Rectal smooth muscle tissue (tissue), 1 donor: Measurements from ENCODE around the gene ALPG.
"Not testable (repeated sequence)": the region's sequence is repeated elsewhere in the genome, so short reads cannot be mapped to it uniquely, and the experiment has no call there.

Experiments used
- H3K27ac ChIP-seq: one replicate; pipeline ENCODE4 v1.7.0; 2013; ENCODE audit warnings: low read depth, low read length, inconsistent platforms
- H3K27me3 ChIP-seq: one replicate; pipeline ENCODE4 v1.7.0; 2013; ENCODE audit warnings: low read length; ENCODE audit not compliant: control insufficient read depth, insufficient read depth
- H3K36me3 ChIP-seq: one replicate; pipeline ENCODE4 v1.7.0; 2013; ENCODE audit warnings: low read length; ENCODE audit not compliant: control insufficient read depth, insufficient read depth
- H3K4me1 ChIP-seq: one replicate; pipeline ENCODE4 v1.7.0; 2013; ENCODE audit warnings: low read length; ENCODE audit not compliant: control insufficient read depth, insufficient read depth
- H3K4me3 ChIP-seq: one replicate; pipeline ENCODE4 v1.7.0; 2013; ENCODE audit warnings: low read length
- H3K9ac ChIP-seq: one replicate; pipeline ENCODE4 v1.7.0; 2013; ENCODE audit warnings: low read length

ALPG gene

GRCh38 chr2:232406556-232407310 lies at the start of gene ALPG:
Gene ALPG, plus strand, starts transcription at chr2:232406844. Its CDS starts 51 bp downstream, at chr2:232406895.
- no peak within 1 kb of the TSS for H3K27ac ChIP-seq
- no peak within 1 kb of the TSS for H3K4me3 ChIP-seq
- H3K36me3 ChIP-seq: no peaks in the 10 kb centered on the region
- no peaks in the 10 kb centered on the region for H3K4me1 ChIP-seq
- no peak within 1 kb of the TSS for H3K9ac ChIP-seq
- no peaks in the 10 kb centered on the region for H3K27me3 ChIP-seq

GRCh38 chr2:232361646-232362045 lies 45.0 kb upstream of the ALPG start:
- Histone ChIP-seq H3K27ac (no peak overlapping the region), H3K27me3 (no peaks in the 10 kb centered on the region), H3K36me3 (no peaks in the 10 kb centered on the region), H3K4me3 (no peak overlapping the region), H3K4me1 (no peaks in the 10 kb centered on the region), H3K9ac (no peak overlapping the region)

DNA sequence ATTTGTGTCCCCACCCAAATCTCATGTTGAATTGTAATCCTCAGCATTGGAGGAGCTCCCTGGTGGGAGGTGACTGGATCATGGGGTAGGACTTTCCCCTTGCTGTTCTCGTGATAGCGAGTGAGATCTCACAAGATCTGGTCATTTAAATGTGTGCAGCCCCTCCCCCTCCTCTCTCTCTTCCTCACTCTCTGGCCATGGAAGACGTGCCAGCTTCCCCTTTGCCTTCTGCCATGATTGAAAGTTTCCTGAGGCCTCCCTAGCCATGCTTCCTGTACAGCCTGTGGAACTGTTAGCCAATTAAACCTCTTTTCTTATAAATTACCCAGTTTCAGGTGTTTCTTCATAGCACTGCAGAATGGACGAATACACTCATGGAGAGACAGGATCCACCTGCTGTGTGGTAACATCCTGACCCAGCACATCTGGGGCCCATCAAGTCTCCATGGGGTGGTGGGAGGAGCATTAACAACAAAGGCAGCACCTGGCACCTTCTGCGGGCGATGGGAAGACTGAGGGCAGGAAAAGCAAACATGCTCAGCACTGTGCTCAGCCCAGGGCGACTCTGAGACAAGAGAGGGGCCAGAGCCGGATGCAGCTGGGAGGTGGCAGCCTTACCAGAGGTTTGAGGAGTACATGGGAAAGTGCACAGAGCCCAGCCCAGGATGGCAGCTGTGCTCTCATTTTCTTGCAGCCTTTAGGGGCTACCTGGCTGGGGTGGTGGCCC lies 44.3 kb upstream of the ALPG start:
- H3K4me3 ChIP-seq: no peak overlapping the region
- no peaks in the 10 kb centered on the region for H3K27me3 ChIP-seq
- no peak overlapping the region for H3K27ac ChIP-seq
- no peaks in the 10 kb centered on the region for H3K4me1 ChIP-seq
- no peaks in the 10 kb centered on the region for H3K36me3 ChIP-seq
- H3K9ac ChIP-seq: no peak overlapping the region

DNA sequence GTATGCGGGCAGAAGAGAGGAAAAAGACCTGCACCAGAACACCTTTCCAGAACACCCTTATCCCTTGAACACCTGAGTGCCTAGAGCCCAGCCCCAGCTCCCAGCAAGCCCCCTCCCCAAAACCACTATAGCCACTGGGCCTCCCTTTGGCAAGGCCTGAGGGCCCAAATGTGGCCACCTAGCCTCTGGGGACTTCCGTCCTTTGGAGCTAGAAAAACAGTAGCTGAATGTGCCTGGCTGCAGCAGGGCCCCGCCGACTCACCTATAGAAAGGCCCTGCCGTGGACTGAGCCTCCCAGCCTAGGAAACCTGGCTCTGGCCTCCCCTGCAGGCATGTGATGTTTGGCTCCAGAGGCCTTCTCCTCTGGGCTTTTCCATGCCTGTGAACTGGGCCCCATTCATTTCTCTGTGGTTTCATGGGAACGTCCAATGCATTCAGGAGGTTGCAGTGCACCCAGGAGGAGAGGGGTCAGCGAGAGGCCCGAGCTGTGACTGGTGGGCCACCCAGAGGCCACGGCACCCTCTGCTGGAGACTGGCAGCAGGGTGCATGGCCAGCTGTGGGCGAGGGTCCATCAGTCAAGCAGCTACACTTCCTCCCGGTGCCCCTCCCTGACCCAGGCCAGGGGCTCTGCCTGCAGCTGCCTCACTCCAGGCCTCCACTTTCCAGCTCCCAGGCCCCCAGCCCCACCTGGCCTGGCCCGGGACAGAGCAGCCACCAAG lies 43.4 kb upstream of the ALPG start:
- not testable (repeated sequence) for H3K27ac ChIP-seq, H3K9ac ChIP-seq, H3K36me3 ChIP-seq, H3K4me3 ChIP-seq, H3K27me3 ChIP-seq, H3K4me1 ChIP-seq

DNA sequence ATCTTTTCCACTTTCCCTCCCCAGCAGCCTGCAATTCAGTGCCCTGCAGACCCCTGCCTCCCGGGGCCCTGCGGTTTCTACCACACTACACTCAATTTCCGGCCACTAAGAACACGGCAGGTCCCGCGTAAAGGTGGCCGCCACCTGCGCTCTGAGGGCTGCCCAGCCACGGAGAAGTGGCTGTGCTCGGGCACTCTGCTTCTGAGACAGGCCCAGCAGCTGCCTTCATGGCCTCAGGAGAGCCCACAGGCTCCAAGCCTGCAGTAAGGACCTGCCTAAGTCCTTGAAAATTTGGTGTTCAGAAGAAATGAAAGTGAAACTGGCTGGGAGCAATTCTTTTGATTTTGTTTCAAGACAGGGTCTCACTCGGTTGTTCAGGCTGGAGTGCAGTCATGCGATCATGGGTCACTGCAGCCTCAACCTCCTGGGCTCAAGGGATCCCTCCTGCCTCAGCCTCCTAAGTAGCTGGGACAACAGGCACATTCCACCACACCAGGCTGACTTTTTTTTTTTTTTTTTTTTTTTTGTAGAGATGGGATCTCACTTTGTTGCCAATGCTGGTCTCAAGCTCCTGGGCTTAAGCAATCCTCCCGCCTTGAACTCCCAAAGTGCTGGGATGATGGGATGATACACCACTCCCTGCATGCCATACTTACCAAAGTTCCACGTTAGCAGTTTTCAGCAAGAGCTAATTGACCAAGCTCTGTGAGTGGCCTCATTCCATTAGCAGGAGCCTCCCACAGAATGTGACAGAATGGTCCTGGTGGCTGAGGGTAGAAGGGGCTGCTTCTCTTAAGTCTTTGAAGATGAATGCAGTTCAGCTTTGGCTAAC lies 42.6 kb upstream of the ALPG start:
- Histone ChIP-seq H3K9ac (no peak overlapping the region), H3K4me3 (no peak overlapping the region)

DNA sequence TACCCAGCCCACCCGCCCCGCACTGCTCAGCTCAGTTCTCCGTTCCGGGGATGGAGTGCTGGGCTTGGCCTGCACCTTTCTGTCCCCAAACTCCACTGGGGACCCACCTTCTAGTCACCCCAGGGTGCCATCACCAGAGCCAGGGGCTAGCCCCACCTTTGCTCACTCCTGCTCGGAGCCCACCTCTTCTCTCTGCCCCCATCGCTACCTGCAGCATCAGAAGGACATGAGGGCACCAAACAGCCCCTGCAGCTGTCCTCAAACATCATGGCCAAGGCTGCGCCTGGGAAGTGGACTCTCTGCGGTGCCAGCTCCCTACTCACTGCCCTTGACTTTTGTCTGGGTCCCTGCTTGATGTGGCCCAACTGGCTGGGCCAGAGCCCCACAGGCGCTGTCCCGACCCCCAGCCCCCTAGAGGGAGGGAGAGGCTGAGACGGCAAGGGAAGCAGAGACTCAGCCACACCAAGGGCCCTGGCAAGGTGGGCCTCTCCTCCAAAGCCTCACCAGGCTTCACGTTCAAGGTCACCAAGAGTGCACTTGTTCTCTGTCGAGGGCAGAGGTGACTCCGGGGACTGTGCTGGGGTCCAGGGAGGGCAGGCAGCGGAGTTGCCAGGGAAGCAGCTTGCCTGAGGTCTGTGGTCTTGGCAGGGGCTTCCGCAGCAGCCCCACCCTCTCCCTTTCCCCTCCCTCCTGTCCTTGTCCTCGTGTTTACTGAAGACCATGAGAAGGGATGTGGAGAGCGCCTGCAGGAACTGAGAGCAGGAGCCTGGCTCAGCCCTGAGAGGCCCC lies 41.6 kb upstream of the ALPG start:
- H3K36me3 ChIP-seq, H3K27ac ChIP-seq, H3K4me1 ChIP-seq, H3K27me3 ChIP-seq, H3K9ac ChIP-seq, H3K4me3 ChIP-seq: not testable (repeated sequence)

More for the DNA sequence above, 42.6 kb upstream of the ALPG start:
- H3K4me1 ChIP-seq: no peaks in the 10 kb centered on the region
- H3K27ac ChIP-seq: no peak overlapping the region
- H3K27me3 ChIP-seq: no peaks in the 10 kb centered on the region
- H3K36me3 ChIP-seq: no peaks in the 10 kb centered on the region

- H3K9ac ChIP-seq: no peak overlapping the region
- no peaks in the 10 kb centered on the region for H3K4me1 ChIP-seq
- no peaks in the 10 kb centered on the region for H3K36me3 ChIP-seq
- H3K4me3 ChIP-seq: no peak overlapping the region
- no peak overlapping the region for H3K27ac ChIP-seq
- H3K27me3 ChIP-seq: no peaks in the 10 kb centered on the region
These were observed 40.9 kb upstream of the ALPG start for GRCh38 chr2:232365621-232366321.

DNA sequence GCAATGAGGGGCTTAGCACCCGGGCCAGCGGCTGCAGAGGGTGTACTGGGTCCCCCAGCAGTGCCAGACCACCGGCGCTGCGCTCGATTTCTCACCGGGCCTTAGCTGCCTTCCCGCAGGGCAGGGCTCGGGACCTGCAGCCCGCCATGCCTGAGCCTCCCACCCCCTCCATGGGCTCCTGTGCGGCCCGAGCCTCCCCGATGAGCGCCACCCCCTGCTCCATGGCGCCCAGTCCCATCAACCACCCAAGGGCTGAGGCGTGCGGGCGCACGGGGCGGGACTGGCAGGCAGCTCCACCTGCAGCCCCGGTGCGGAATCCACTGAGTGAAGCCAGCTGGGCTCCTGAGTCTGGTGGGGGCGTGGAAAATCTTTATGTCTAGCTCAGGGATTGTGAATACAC lies 40.2 kb upstream of the ALPG start:
- H3K4me1 ChIP-seq, H3K36me3 ChIP-seq, H3K9ac ChIP-seq, H3K4me3 ChIP-seq, H3K27me3 ChIP-seq, H3K27ac ChIP-seq: not testable (repeated sequence)

GRCh38 chr2:232367016-232367415 lies 39.6 kb upstream of the ALPG start:
- no peak overlapping the region for H3K9ac ChIP-seq

DNA sequence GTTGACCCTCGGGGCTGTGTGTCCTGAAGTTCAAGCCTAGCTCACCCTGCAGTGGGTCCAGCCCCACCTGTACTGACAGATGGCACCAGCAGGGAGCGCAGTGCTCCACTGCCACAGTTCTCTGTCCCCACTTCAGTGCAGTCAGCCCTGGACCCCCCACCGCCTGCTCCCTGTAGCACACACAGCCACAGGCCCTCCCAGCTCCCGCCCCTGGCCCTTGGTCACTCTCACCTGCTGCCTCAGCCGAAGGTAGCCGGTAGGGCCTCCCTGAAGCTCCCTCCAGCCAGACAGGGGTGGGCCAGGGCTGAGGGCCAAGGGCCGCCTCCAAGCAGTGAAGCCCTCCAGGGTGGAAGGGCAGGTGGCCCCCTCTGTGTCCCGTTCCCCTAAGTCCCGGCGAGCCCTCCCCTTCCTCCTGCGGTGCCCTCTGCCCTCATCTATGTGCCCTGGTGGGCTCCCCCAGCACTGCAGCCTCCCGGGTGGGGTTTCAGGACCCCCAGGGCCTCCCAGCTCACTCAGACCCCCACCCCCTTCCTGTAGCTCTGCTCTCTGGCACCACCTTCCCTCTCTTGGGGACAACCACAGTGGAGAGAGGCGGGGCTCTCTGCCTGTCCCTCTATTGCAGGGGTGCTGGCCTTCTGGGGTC lies 38.9 kb upstream of the ALPG start:
- Histone ChIP-seq H3K27ac (no peak overlapping the region), H3K9ac (no peak overlapping the region), H3K36me3 (no peaks in the 10 kb centered on the region), H3K4me1 (no peaks in the 10 kb centered on the region), H3K27me3 (no peaks in the 10 kb centered on the region), H3K4me3 (no peak overlapping the region)

More at GRCh38 chr2:232367016-232367415, 39.6 kb upstream of the ALPG start:
- Histone ChIP-seq H3K27ac (no peak overlapping the region), H3K4me3 (no peak overlapping the region), H3K27me3 (no peaks in the 10 kb centered on the region), H3K4me1 (no peaks in the 10 kb centered on the region), H3K36me3 (no peaks in the 10 kb centered on the region)

DNA sequence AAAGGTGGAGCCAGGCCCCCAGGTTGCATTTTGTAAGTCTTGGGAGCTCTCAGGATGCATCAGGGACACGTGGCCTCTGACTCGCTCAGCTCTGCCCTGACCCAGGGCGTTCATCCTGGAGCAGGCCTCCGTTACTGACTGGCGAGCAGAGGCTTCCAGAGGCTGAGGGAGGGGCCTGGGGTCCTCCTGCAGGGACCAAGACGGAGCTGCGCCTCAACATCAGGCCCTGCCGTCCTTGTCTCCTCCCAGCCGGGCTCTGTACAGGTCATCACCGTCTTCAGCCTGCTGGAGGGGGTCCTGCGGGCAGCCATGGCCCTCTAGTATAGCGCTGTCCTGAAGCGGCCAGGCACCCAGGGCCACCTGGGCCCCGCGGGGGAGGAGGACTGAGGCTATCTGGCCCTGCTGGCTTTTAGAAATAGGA lies 38.3 kb upstream of the ALPG start:
- Histone ChIP-seq H3K27ac (no peak overlapping the region), H3K4me1 (no peaks in the 10 kb centered on the region), H3K36me3 (no peaks in the 10 kb centered on the region), H3K9ac (no peak overlapping the region), H3K27me3 (no peaks in the 10 kb centered on the region), H3K4me3 (no peak overlapping the region)
